OCI-LY3 (cell line): ENCODE results near the gene EXOSC6.

Source experiments
- EZH2phosphoT487 ChIP-seq: fragments of 200-600 bp; shearing (Covaris generic); IDR thresholded peaks from 2 replicates; pipeline ENCODE4 v1.6.1; 2018; ENCODE audit warnings: antibody characterized with exemption, mixed run types, low read depth
- TF ChIP-seq, protein P1 (sequence below): fragments of 200-600, 300-600 bp; sonication (generic); IDR thresholded peaks from 2 replicates; pipeline ENCODE4 v1.5.1; 2014; ENCODE audit warnings: antibody characterized with exemption, low read length, low read depth

DNA sequence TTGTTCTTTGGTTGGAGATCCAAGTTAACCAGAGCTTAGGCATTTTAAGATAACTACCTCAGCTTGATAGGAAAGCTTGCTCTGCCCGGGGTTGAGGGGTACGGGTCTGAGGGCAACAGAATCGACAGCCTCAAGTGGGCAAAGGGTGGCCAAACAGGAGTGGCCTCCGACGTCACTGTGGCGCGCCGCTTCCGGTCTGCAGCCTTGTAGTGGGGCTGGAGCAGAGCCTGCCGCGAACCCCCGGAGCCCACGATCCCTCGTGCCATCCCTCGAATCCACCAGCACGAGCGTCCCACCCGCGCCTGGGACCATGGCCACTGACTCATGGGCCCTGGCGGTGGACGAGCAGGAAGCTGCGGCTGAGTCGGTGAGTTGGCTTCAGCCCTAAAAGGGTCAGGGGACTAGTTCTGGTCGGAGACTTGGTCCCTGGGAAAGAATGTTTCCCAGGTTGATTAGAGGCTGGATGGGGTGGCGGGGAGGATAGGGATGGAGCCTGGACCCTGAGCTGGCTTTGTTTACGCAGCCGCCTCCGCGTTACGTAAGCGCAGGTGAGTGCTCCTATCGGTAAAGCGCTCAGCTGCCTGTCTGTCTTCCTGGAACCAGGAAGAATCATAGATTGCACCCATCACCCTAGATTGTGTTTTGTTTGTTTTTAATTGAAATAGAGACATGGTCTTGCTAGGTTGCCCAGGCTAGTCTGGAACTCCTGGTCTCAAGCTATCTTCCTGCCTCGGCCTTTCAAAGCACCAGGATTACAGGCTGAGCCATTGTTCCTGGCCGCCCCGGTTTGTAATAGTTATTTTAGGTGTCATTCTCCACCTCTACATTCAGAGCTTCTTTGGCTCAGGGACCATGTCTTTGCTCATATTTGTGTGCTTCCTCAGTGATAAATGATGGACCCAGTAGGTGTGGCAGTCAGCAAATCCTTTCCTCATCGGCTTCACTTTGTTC is 47.5 kb upstream of the EXOSC6 start, which contains the start of gene DDX19B:
- TF ChIP-seq, protein P1, sequence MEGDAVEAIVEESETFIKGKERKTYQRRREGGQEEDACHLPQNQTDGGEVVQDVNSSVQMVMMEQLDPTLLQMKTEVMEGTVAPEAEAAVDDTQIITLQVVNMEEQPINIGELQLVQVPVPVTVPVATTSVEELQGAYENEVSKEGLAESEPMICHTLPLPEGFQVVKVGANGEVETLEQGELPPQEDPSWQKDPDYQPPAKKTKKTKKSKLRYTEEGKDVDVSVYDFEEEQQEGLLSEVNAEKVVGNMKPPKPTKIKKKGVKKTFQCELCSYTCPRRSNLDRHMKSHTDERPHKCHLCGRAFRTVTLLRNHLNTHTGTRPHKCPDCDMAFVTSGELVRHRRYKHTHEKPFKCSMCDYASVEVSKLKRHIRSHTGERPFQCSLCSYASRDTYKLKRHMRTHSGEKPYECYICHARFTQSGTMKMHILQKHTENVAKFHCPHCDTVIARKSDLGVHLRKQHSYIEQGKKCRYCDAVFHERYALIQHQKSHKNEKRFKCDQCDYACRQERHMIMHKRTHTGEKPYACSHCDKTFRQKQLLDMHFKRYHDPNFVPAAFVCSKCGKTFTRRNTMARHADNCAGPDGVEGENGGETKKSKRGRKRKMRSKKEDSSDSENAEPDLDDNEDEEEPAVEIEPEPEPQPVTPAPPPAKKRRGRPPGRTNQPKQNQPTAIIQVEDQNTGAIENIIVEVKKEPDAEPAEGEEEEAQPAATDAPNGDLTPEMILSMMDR, result no peak
- TF ChIP-seq EZH2phosphoT487, result no peak
